Ureter (tissue), 1 donor: ENCODE measurements around the gene GPC6. TPM values are rescaled to one million over a fixed set of nuclear protein-coding genes. Genes with fewer than 3 reads are reported as not detected.

ENCODE experiments used
- DNase-seq: peaks from one replicate; pipeline ENCODE4 v3.0.0-alpha.2; 2020; ENCODE audit warnings: low spot score
- total RNA-seq: library from RNA; stranded (reverse); gene quantifications from one replicate; pipeline ENCODE4 v1.2.4, GENCODE V29; 2023
- donor health status: DM: yes; HTN: yes; CAD: no.

Gene GPC6
- total RNA-seq, 1 donor from 2014 or later = 6.8 TPM

- DNase-seq = no peak
Measured at GRCh38 chr13:93368718-93369117, 142.1 kb downstream of the GPC6 start.

- DNase-seq = no peak
Measured at GRCh38 chr13:93372856-93373255, 146.2 kb downstream of the GPC6 start.

- DNase-seq = no peak
Measured at GRCh38 chr13:93375491-93375890, 148.9 kb downstream of the GPC6 start.

- no peak for DNase-seq
Measured at GRCh38 chr13:93377196-93377595, 150.6 kb downstream of the GPC6 start.

GRCh38 chr13:93378184-93378583, 151.6 kb downstream of the GPC6 start:
- no peak for DNase-seq

GRCh38 chr13:93386116-93386515, 159.5 kb downstream of the GPC6 start:
- DNase-seq = no peak

- no peak for DNase-seq
Measured at GRCh38 chr13:93388701-93389100, 162.1 kb downstream of the GPC6 start.

GRCh38 chr13:93397619-93398018, 171.0 kb downstream of the GPC6 start:
- no peak for DNase-seq

GRCh38 chr13:93398167-93399035, 171.8 kb downstream of the GPC6 start:
- no peak for DNase-seq

- no peak for DNase-seq
Measured at GRCh38 chr13:93399212-93399611, 172.6 kb downstream of the GPC6 start.

- DNase-seq = no peak
Measured at GRCh38 chr13:93406136-93406535, 179.5 kb downstream of the GPC6 start.

- DNase-seq = no peak
Measured at GRCh38 chr13:93407551-93407950, 180.9 kb downstream of the GPC6 start.

- no peak for DNase-seq
Measured at GRCh38 chr13:93409001-93409400, 182.4 kb downstream of the GPC6 start.

GRCh38 chr13:93409816-93410215, 183.2 kb downstream of the GPC6 start:
- no peak for DNase-seq

- no peak for DNase-seq
Measured at GRCh38 chr13:93411186-93411680, 184.6 kb downstream of the GPC6 start.

GRCh38 chr13:93412676-93413075, 186.1 kb downstream of the GPC6 start:
- no peak for DNase-seq

GRCh38 chr13:93413972-93414717, 187.5 kb downstream of the GPC6 start:
- DNase-seq = no peak

GRCh38 chr13:93416736-93417355, 190.2 kb downstream of the GPC6 start:
- no peak for DNase-seq

GRCh38 chr13:93418398-93418797, 191.8 kb downstream of the GPC6 start:
- no peak for DNase-seq

GRCh38 chr13:93420206-93420605, 193.6 kb downstream of the GPC6 start:
- DNase-seq = no peak

- DNase-seq = no peak
Measured at GRCh38 chr13:93420887-93421286, 194.3 kb downstream of the GPC6 start.

- DNase-seq = no peak
Measured at GRCh38 chr13:93422980-93423543, 196.5 kb downstream of the GPC6 start.
